Fibroblast of villous mesenchyme (primary cell): ENCODE measurements around the gene LINGO1. TPM values are rescaled to one million over a fixed set of nuclear protein-coding genes. Genes with fewer than 3 reads are reported as not detected.

Experiments used
- DNase-seq: peaks from one replicate; pipeline ENCODE4 v3.0.0-alpha.2; 2010; ENCODE audit warnings: low read depth
- H3K4me3 ChIP-seq: 2 replicates; pipeline ENCODE4 v1.5.1; 2011; ENCODE audit warnings: low read depth, mild to moderate bottlenecking, low read length
- CTCF ChIP-seq: IDR thresholded peaks from 2 replicates; pipeline ENCODE4 v1.5.1; 2012; ENCODE audit warnings: low read depth, mild to moderate bottlenecking, low read length; ENCODE audit not compliant: insufficient read depth
- total RNA-seq: library from RNA; depleted of rRNA; stranded (reverse); fragments of >200 nt; gene quantifications from 2 replicates; pipeline ENCODE4 v1.2.3, GENCODE V29; 2012

LINGO1 gene
- total RNA-seq, 1 donor = not detected

- TF ChIP-seq CTCF = no peak
- H3K4me3 ChIP-seq = no peak overlapping the region
- no peak for DNase-seq
Measured at GRCh38 chr15:77640615-77641014, 7.9 kb upstream of the LINGO1 start.

DNA sequence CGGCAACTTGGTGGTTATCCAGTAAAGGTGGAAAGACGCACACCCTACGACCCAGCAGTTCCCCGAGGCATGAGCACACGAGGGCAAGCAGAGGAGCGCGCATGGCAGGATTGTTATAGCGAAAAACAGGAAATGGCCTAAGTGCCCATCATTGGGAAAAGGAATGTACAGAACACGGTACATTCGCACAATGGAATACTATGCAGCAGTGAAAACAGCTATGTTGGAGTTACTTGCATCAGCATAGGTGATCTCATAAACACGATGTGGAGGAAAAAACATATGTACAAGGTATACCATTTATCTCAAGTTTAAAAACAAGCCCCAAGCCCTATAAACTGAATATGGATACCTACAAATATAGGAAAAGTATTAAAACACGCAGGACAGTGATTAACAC, 6.7 kb upstream of the LINGO1 start:
- no peak overlapping the region for H3K4me3 ChIP-seq
- DNase-seq = no peak
- TF ChIP-seq CTCF = no peak

- no peak for TF ChIP-seq CTCF
- no peak overlapping the region for H3K4me3 ChIP-seq
- no peak for DNase-seq
Measured at GRCh38 chr15:77637851-77638692, 5.4 kb upstream of the LINGO1 start.

DNA sequence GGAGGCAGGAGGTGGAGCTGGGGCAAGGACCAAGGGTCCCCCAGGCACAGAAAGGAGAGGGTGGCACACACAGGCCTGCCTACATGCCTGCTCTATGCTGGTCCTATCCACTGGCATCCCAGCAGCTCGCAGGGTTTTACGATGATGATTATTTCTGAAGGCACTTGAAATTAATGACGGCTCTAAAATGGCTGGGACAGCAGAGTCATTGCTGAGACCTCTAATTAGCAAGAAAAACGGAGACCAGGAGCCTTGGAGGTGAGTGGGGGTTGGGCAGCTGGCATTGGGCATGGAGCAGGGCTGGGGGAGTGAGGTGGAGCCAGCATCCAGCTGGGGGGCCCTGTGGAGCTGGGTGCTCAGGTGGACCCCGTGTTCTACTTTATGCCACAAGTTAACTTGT, 3.5 kb upstream of the LINGO1 start:
- H3K4me3 ChIP-seq = no peak overlapping the region
- DNase-seq = no peak
- TF ChIP-seq CTCF = no peak

DNA sequence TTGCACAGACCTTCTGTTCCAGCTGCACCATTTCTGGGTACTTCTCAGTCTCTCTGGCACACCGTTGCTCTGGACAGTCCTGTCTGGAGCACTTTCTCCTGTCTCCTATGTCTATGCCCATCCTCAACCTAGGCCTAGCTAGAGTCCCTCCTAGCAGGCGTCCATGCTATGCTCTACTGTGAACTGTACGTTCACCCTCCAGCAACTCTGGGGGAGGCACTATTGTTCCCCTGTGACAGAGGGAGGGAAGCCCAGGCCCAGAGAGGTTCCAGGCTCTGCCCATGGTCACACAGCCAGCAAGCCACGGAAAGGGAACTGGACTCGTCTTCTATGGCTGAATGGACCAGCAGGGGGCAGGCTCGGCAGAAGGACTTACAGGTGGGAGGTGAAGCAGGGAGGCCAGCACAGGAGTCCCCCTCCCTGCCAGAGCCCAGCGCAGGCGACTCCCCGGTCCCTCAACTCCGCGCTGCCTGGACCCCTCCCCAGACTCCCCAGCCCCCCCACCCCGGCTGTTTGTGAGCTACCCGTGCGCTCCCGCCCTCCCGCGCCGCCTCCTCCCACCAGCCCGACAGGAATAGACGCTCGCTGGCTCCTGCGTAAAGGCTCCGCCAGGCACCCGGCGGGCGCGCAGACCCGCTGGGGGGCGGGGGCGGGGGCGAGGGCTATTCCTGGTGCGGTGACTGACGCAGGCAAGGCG, 1.7 kb upstream of the LINGO1 start:
- peak; percentile 48 for TF ChIP-seq CTCF
- H3K4me3 ChIP-seq = no peak overlapping the region
- DNase-seq = peak; percentile 34

GRCh38 chr15:77633913-77634265, 1.2 kb upstream of the LINGO1 start:
- no peak for TF ChIP-seq CTCF
- DNase-seq = no peak
- no peak overlapping the region for H3K4me3 ChIP-seq
